ENCODE data around the gene SRPK2.

The SRPK2 gene

DNA sequence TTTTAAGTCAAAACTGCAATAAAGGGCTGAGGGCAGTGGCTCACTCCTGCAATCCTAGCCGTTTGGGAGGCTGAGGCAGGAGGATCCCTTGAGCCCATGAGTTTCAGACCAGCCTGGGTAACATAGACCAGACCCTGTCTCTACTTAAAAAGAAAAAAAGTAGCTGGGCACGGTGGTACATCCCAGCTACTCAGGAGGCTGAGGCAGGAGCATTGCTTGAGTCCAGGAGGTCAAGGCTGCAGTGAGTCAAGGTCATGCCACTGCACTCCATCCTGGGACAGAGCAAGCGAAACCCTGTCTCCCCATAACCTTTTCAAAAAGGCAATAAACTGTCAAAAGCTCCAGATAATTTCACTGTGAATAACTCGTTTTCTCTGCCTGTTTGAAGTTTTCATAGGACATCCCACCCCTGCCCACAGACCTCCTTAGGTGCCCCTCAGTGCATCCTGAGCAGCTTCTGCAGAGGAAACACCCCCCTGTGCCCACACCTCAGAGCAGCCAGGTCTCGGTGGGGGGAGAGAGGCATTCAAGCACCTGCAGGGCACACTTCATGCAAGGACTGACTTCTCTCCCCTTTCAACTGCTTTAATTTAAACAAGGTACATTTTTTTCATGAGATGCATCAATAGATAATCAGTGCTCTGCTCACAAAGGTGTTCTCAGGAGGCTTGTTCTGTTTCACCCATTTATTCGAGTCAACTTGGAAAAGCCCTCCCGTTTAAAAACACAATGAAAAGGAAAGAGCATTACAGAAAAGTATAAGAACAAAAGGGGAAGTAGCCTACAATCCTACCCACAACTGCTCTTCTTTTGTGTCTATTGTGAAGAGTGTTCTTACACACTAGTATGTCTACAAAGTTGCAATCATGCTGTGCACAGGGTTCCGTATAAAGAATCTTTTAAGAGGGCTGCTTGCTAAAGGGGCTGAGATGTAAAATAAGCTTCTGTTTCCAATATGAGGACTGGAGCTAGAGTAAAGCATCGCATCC, 269.8 kb downstream of the SRPK2 start:
- Histone ChIP-seq H4K20me1 (ENCODE audit: insufficient read depth, low read length) (no peaks in the 10 kb centered on the region), H3K9me2 (ENCODE audit: low read depth, low read length) (no peaks in the 10 kb centered on the region), H3K4me1 (ENCODE audit: insufficient read depth, low read length, severe bottlenecking) (peaks cover 29% of the 10 kb centered on the region), H3F3A (ENCODE audit: insufficient read depth, low read length) (peaks cover 9% of the 10 kb centered on the region; the same call in 1 of the 2 replicates), H3K27ac (ENCODE audit: low read depth, low read length, poor library complexity, severe bottlenecking) (peak overlapping the region; percentile 77), H3K9ac (ENCODE audit: low read length) (peak overlapping the region; percentile 13; the same call in 1 of the 2 replicates), H3K4me3 (ENCODE audit: low read depth, low read length, poor library complexity, severe bottlenecking) (peak overlapping the region; percentile 28), H3K4me2 (ENCODE audit: low read length) (peak overlapping the region; percentile 59), H3K9me3 (ENCODE audit: low read length) (0 out of 2 replicates have a peak, but pooled peaks cover 6% of the 10 kb centered on the region), H3K36me3 (ENCODE audit: insufficient read depth, low read length) (peaks cover 32% of the 10 kb centered on the region), H3K27me3 (ENCODE audit: insufficient read depth, low read length) (no peaks in the 10 kb centered on the region), H3K79me2 (ENCODE audit: insufficient read depth, low read length) (no peaks in the 10 kb centered on the region), H2AFZ (ENCODE audit: low read length) (no peak overlapping the region)
- TF ChIP-seq EZH2 (IDR thresholded peaks at IDR 0.05; ENCODE audit: borderline replicate concordance, low read length), result no peak
- TF ChIP-seq, protein P1, sequence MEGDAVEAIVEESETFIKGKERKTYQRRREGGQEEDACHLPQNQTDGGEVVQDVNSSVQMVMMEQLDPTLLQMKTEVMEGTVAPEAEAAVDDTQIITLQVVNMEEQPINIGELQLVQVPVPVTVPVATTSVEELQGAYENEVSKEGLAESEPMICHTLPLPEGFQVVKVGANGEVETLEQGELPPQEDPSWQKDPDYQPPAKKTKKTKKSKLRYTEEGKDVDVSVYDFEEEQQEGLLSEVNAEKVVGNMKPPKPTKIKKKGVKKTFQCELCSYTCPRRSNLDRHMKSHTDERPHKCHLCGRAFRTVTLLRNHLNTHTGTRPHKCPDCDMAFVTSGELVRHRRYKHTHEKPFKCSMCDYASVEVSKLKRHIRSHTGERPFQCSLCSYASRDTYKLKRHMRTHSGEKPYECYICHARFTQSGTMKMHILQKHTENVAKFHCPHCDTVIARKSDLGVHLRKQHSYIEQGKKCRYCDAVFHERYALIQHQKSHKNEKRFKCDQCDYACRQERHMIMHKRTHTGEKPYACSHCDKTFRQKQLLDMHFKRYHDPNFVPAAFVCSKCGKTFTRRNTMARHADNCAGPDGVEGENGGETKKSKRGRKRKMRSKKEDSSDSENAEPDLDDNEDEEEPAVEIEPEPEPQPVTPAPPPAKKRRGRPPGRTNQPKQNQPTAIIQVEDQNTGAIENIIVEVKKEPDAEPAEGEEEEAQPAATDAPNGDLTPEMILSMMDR (IDR thresholded peaks at IDR 0.05; ENCODE audit: low read length), result no peak

DNA sequence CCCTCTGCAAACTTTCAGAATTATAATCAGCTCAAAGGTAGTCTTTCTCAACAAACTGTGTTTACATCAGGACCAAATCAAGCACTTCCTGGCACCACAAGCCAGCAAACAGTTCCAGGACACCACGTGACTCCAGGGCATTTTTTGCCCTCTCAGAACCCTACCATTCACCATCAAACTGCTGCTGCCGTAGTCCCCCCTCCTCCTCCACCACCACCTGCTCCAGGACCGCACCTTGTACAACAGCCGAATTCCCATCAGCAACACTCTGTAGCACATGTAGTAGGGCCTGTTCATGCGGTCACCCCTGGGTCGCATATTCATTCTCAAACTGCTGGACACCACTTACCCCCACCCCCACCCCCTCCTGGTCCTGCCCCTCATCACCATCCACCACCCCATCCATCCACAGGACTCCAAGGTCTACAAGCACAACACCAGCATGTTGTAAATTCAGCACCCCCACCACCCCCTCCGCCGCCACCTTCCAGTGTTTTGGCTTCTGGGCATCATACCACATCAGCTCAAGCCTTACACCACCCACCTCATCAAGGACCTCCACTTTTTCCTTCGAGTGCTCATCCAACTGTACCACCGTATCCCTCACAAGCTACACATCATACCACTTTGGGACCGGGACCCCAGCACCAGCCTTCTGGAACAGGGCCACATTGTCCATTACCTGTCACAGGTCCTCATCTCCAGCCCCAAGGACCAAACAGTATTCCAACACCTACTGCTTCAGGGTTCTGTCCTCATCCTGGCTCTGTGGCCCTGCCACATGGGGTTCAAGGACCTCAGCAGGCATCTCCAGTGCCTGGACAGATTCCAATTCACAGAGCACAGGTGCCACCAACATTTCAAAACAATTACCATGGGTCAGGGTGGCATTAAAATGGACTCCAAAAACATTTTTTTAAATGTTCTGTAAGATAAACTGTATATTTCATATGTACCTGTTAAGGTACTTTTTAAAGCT, 276.0 kb downstream of the SRPK2 start:
- Histone ChIP-seq H3K9me2 (ENCODE audit: low read depth, low read length) (no peaks in the 10 kb centered on the region), H2AFZ (ENCODE audit: low read length) (no peak overlapping the region), H3K79me2 (ENCODE audit: insufficient read depth, low read length) (no peaks in the 10 kb centered on the region), H3K4me3 (ENCODE audit: low read depth, low read length, poor library complexity, severe bottlenecking) (no peak overlapping the region), H3K36me3 (ENCODE audit: insufficient read depth, low read length) (peaks cover 93% of the 10 kb centered on the region), H3F3A (ENCODE audit: insufficient read depth, low read length) (0 out of 2 replicates have a peak, but pooled peaks cover 9% of the 10 kb centered on the region), H3K4me2 (ENCODE audit: low read length) (no peak overlapping the region), H3K27ac (ENCODE audit: low read depth, low read length, poor library complexity, severe bottlenecking) (no peak overlapping the region), H4K20me1 (ENCODE audit: insufficient read depth, low read length) (no peaks in the 10 kb centered on the region), H3K27me3 (ENCODE audit: insufficient read depth, low read length) (no peaks in the 10 kb centered on the region), H3K4me1 (ENCODE audit: insufficient read depth, low read length, severe bottlenecking) (peaks cover under 1% of the 10 kb centered on the region), H3K9me3 (ENCODE audit: low read length) (0 out of 2 replicates have a peak, but pooled peaks cover 6% of the 10 kb centered on the region), H3K9ac (ENCODE audit: low read length) (no peak overlapping the region)
- TF ChIP-seq EZH2 (IDR thresholded peaks at IDR 0.05; ENCODE audit: borderline replicate concordance, low read length), result no peak
- TF ChIP-seq, protein P1 (IDR thresholded peaks at IDR 0.05; ENCODE audit: low read length), result no peak

DNA sequence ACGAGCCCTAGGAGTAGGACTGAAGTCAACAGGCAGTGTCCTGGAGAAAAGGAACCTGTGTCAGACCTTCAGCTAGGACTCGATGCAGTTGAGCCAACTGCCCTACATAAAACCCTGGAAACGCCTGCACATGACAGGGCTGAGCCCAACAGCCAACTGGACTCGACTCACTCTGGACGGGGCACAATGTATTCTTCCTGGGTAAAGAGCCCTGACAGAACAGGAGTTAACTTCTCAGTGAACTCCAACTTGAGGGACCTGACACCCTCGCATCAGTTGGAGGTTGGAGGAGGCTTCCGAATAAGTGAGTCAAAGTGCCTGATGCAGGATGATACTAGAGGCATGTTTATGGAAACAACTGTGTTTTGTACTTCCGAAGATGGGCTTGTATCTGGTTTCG, 281.3 kb downstream of the SRPK2 start:
- Histone ChIP-seq H3K9ac (ENCODE audit: low read length) (no peak overlapping the region), H3K9me3 (ENCODE audit: low read length) (no peaks in the 10 kb centered on the region), H3K27ac (ENCODE audit: low read depth, low read length, poor library complexity, severe bottlenecking) (no peak overlapping the region), H3K36me3 (ENCODE audit: insufficient read depth, low read length) (peaks cover 98% of the 10 kb centered on the region), H3K9me2 (ENCODE audit: low read depth, low read length) (no peaks in the 10 kb centered on the region), H3K79me2 (ENCODE audit: insufficient read depth, low read length) (no peaks in the 10 kb centered on the region), H4K20me1 (ENCODE audit: insufficient read depth, low read length) (no peaks in the 10 kb centered on the region), H3K4me1 (ENCODE audit: insufficient read depth, low read length, severe bottlenecking) (no peaks in the 10 kb centered on the region), H2AFZ (ENCODE audit: low read length) (no peak overlapping the region), H3K4me3 (ENCODE audit: low read depth, low read length, poor library complexity, severe bottlenecking) (no peak overlapping the region), H3K27me3 (ENCODE audit: insufficient read depth, low read length) (no peaks in the 10 kb centered on the region), H3K4me2 (ENCODE audit: low read length) (no peak overlapping the region), H3F3A (ENCODE audit: insufficient read depth, low read length) (no peaks in the 10 kb centered on the region)
- TF ChIP-seq EZH2 (IDR thresholded peaks at IDR 0.05; ENCODE audit: borderline replicate concordance, low read length), result no peak

All from OCI-LY1 (cell line).